Esophagus squamous epithelium (tissue), 4 donors: ENCODE results near the gene ZNF275.

ENCODE experiments used
- CTCF ChIP-seq, 6 experiments: fragments of 450-650 bp in 4 of 6; fragments of 200-600 bp in 2 of 6; sonication (generic) in 2 of 6; IDR thresholded peaks; one replicate each; pipeline ENCODE4 v1.5.1; 2016 to 2019; ENCODE audit warnings: antibody characterized with exemption in 6 of 6, mild to moderate bottlenecking in 4 of 6, moderate library complexity in 4 of 6
- POLR2A ChIP-seq, 4 donors: fragments of 450-650 bp; IDR thresholded peaks; one replicate each; pipeline ENCODE4 v1.6.1; 2017; ENCODE audit warnings: antibody characterized with exemption in 4 of 4, mild to moderate bottlenecking in 4 of 4, moderate library complexity in 3 of 4

GRCh38 chrX:153351981-153352380 is 18.0 kb downstream of the ZNF275 start:
- TF ChIP-seq CTCF (IDR thresholded peaks at IDR 0.05), result no peak
- no peak for TF ChIP-seq POLR2A (IDR thresholded peaks at IDR 0.05)
